GM23338 (cell line): Measurements from ENCODE around the gene MTA1. TPM values are rescaled to one million over a fixed set of nuclear protein-coding genes. Genes with fewer than 3 reads are reported as not detected.

Source experiments
- ATAC-seq: fragments of 200-7000 bp; cut with Tn5 transposase; 3 replicates; pipeline ENCODE4 v1.9.1; 2020
- DNase-seq: peaks from one replicate; pipeline ENCODE4 v3.0.0-alpha.2; 2015; ENCODE audit warnings: low spot score
- H2AFZ ChIP-seq: fragments of 200-600 bp; sonication (generic); 2 replicates; pipeline ENCODE4 v1.8.0; 2016; ENCODE audit warnings: antibody characterized with exemption, mild to moderate bottlenecking, moderate library complexity
- H3F3A ChIP-seq: fragments of 200-600 bp; sonication (generic); replicated peaks from 2 replicates; pipeline ENCODE4 v1.8.0; 2017; ENCODE audit warnings: antibody characterized with exemption, mixed run types, low read depth
- H3K27ac ChIP-seq: fragments of 200-600 bp; sonication (generic); 2 replicates; pipeline ENCODE4 v1.6.1; 2016; ENCODE audit warnings: low read depth
- H3K27me3 ChIP-seq: fragments of 200-600 bp; sonication (generic); 2 replicates; pipeline ENCODE4 v1.8.0; 2016; ENCODE audit warnings: mild to moderate bottlenecking, mixed run types, moderate library complexity; ENCODE audit not compliant: insufficient read depth
- H3K36me3 ChIP-seq: fragments of 200-600 bp; sonication (generic); 2 replicates; pipeline ENCODE4 v1.8.0; 2016; ENCODE audit warnings: mild to moderate bottlenecking; ENCODE audit not compliant: insufficient read depth
- H3K4me1 ChIP-seq: fragments of 200-600 bp; sonication (generic); 2 replicates; pipeline ENCODE4 v1.8.0; 2016; ENCODE audit warnings: mild to moderate bottlenecking, moderate library complexity; ENCODE audit not compliant: insufficient read depth
- H3K4me2 ChIP-seq: fragments of 200-600 bp; sonication (generic); 2 replicates; pipeline ENCODE4 v1.7.1; 2017; ENCODE audit warnings: mixed run types
- H3K4me3 ChIP-seq: fragments of 200-600 bp; sonication (generic); 2 replicates; pipeline ENCODE4 v1.6.1; 2016; ENCODE audit warnings: mixed run types
- H3K79me2 ChIP-seq: fragments of 200-600 bp; sonication (generic); replicated peaks from 2 replicates; pipeline ENCODE4 v1.8.0; 2017; ENCODE audit warnings: mild to moderate bottlenecking; ENCODE audit not compliant: insufficient read depth
- H3K9me2 ChIP-seq: fragments of 200-600 bp; sonication (generic); 2 replicates; pipeline ENCODE4 v1.8.0; 2017; ENCODE audit not compliant: insufficient read depth
- H4K20me1 ChIP-seq: fragments of 200-600 bp; sonication (generic); replicated peaks from 2 replicates; pipeline ENCODE4 v1.8.0; 2017; ENCODE audit warnings: mild to moderate bottlenecking; ENCODE audit not compliant: insufficient read depth
- H3K27ac Mint-ChIP-seq: 2 replicates; pipeline ENCODE4 v1.8.0; 2020; ENCODE audit warnings: inconsistent platforms, mild to moderate bottlenecking, moderate library complexity, mixed read lengths
- H3K27me3 Mint-ChIP-seq: 3 replicates; pipeline ENCODE4 v1.8.0; 2022; ENCODE audit warnings: low read depth, mild to moderate bottlenecking, moderate library complexity, mixed read lengths, inconsistent platforms; ENCODE audit not compliant: insufficient read depth, poor library complexity
- H3K36me3 Mint-ChIP-seq: 3 replicates; pipeline ENCODE4 v1.8.0; 2021; ENCODE audit warnings: low read depth, mild to moderate bottlenecking, inconsistent platforms, moderate library complexity, mixed read lengths
- H3K4me1 Mint-ChIP-seq: 3 replicates; pipeline ENCODE4 v1.8.0; 2020; ENCODE audit warnings: mild to moderate bottlenecking, inconsistent platforms, mixed read lengths
- H3K4me3 Mint-ChIP-seq: 3 replicates; pipeline ENCODE4 v1.8.0; 2021; ENCODE audit warnings: moderate library complexity, mild to moderate bottlenecking, inconsistent platforms, mixed read lengths
- H3K9me3 Mint-ChIP-seq: 3 replicates; pipeline ENCODE4 v1.8.0; 2020; ENCODE audit warnings: moderate library complexity, mild to moderate bottlenecking, inconsistent platforms, mixed read lengths
- CREB1 ChIP-seq: fragments of 250-450 bp; sonication (Bioruptor Pico); IDR thresholded peaks from 2 replicates; pipeline ENCODE4 v1.5.0; 2020; ENCODE audit warnings: low read depth, mild to moderate bottlenecking, moderate library complexity
- EZH2 ChIP-seq: fragments of 200-600 bp; sonication (generic); IDR thresholded peaks from one replicate; pipeline ENCODE4 v1.8.0; 2017; ENCODE audit warnings: antibody characterized with exemption, mild to moderate bottlenecking, low read depth; ENCODE audit not compliant: unreplicated experiment
- EZH2phosphoT487 ChIP-seq: fragments of 200-600 bp; sonication (generic); IDR thresholded peaks from one replicate; pipeline ENCODE4 v1.8.1; 2018; ENCODE audit warnings: antibody characterized with exemption; ENCODE audit not compliant: unreplicated experiment
- JUNB ChIP-seq: IDR thresholded peaks from one replicate; pipeline ENCODE4 v1.6.1; 2016; ENCODE audit warnings: antibody characterized with exemption; ENCODE audit not compliant: unreplicated experiment
- NANOG ChIP-seq: IDR thresholded peaks from 2 replicates; pipeline ENCODE4 v1.6.1; 2016; ENCODE audit warnings: antibody characterized with exemption, borderline replicate concordance
- POLR2AphosphoS5 ChIP-seq: IDR thresholded peaks from 2 replicates; pipeline ENCODE4 v1.6.1; 2016; ENCODE audit warnings: antibody characterized with exemption, low read depth
- STAT1 ChIP-seq: IDR thresholded peaks from one replicate; pipeline ENCODE4 v1.6.1; 2016; ENCODE audit warnings: antibody characterized with exemption; ENCODE audit not compliant: unreplicated experiment
- ZNF114 ChIP-seq: fragments of 250-450 bp; sonication (Bioruptor Pico); IDR thresholded peaks from 2 replicates; pipeline ENCODE4 v1.5.0; 2020; ENCODE audit warnings: mild to moderate bottlenecking, moderate library complexity
- ZNF331 ChIP-seq: fragments of 250-450 bp; sonication (Bioruptor Pico); IDR thresholded peaks from 2 replicates; pipeline ENCODE4 v1.5.0; 2020; ENCODE audit warnings: low read depth, mild to moderate bottlenecking, moderate library complexity
- polyA plus RNA-seq: library from polyadenylated mRNA; unstranded; fragments of >200 nt; fragmentation: Nextera tagmentation; extraction: Ambion mirVana; gene quantifications from 2 replicates; pipeline ENCODE4 v1.2.1, GENCODE V29; 2016
- total RNA-seq: library from RNA; depleted of rRNA; stranded (reverse); fragments of >200 nt; shearing (Covaris generic); gene quantifications from 2 replicates; pipeline ENCODE4 v1.2.3, GENCODE V29; 2014
- TF ChIP-seq, protein P1 (sequence below): IDR thresholded peaks from 2 replicates; pipeline ENCODE4 v1.6.1; 2016; ENCODE audit warnings: antibody characterized with exemption
- TF ChIP-seq, protein P2 (sequence below): fragments of 250-450 bp; sonication (Bioruptor Pico); IDR thresholded peaks from 2 replicates; pipeline ENCODE4 v1.5.0; 2020; ENCODE audit warnings: mild to moderate bottlenecking, moderate library complexity
- TF ChIP-seq, protein P3 (sequence below): IDR thresholded peaks from one replicate; pipeline ENCODE4 v1.6.1; 2018; ENCODE audit warnings: antibody characterized with exemption; ENCODE audit not compliant: unreplicated experiment
- TF ChIP-seq, protein P4 (sequence below), 2 experiments: fragments of 200-600 bp in 1 of 2; sonication (generic) in 1 of 2; conservative IDR thresholded peaks; 2 replicates each; pipeline versions ENCODE4 v1.5.1 to v1.6.1; 2016 to 2017; ENCODE audit warnings: antibody characterized with exemption in 2 of 2, low read depth in 2 of 2, mild to moderate bottlenecking in 2 of 2, moderate library complexity in 1 of 2

Gene MTA1
- total and polyA plus RNA-seq, 2 experiments from 2014 or later: 53.3 to 126 TPM

DNA sequence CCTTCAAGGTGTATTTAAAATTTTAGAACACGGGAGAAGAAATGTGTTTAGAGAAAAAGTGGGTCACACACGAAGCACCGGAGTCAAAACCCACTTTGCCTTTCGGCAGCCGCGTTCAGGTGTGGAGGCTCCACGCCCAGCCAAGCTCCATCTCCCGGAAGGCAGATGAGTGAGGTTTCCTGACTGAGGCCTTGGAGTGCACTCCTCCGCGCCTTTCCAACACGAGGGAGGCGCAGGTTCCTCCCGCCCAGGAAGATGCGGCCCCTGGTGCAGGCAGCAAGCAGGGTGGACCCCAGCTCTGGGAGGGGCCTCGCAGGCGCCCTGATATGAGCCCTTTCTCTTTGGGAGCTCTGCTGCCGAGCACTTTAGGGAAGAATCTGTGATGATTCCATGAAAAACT lies 22.5 kb downstream of the MTA1 start:
- no peaks in the 10 kb centered on the region for H3K4me1 ChIP-seq
- H3K36me3 ChIP-seq: no peaks in the 10 kb centered on the region
- no peaks in the 10 kb centered on the region for H3K9me3 Mint-ChIP-seq
- TF ChIP-seq, protein P1, sequence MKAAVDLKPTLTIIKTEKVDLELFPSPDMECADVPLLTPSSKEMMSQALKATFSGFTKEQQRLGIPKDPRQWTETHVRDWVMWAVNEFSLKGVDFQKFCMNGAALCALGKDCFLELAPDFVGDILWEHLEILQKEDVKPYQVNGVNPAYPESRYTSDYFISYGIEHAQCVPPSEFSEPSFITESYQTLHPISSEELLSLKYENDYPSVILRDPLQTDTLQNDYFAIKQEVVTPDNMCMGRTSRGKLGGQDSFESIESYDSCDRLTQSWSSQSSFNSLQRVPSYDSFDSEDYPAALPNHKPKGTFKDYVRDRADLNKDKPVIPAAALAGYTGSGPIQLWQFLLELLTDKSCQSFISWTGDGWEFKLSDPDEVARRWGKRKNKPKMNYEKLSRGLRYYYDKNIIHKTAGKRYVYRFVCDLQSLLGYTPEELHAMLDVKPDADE: no peak
- TF ChIP-seq ZNF114 (CRISPR knock-in tag) (no peak), ZNF331 (CRISPR knock-in tag) (no peak), CREB1 (CRISPR knock-in tag) (no peak), EZH2 (no peak), STAT1 (no peak), NANOG (no peak), POLR2AphosphoS5 (no peak), JUNB (no peak), EZH2phosphoT487 (no peak)
- TF ChIP-seq, protein P2, sequence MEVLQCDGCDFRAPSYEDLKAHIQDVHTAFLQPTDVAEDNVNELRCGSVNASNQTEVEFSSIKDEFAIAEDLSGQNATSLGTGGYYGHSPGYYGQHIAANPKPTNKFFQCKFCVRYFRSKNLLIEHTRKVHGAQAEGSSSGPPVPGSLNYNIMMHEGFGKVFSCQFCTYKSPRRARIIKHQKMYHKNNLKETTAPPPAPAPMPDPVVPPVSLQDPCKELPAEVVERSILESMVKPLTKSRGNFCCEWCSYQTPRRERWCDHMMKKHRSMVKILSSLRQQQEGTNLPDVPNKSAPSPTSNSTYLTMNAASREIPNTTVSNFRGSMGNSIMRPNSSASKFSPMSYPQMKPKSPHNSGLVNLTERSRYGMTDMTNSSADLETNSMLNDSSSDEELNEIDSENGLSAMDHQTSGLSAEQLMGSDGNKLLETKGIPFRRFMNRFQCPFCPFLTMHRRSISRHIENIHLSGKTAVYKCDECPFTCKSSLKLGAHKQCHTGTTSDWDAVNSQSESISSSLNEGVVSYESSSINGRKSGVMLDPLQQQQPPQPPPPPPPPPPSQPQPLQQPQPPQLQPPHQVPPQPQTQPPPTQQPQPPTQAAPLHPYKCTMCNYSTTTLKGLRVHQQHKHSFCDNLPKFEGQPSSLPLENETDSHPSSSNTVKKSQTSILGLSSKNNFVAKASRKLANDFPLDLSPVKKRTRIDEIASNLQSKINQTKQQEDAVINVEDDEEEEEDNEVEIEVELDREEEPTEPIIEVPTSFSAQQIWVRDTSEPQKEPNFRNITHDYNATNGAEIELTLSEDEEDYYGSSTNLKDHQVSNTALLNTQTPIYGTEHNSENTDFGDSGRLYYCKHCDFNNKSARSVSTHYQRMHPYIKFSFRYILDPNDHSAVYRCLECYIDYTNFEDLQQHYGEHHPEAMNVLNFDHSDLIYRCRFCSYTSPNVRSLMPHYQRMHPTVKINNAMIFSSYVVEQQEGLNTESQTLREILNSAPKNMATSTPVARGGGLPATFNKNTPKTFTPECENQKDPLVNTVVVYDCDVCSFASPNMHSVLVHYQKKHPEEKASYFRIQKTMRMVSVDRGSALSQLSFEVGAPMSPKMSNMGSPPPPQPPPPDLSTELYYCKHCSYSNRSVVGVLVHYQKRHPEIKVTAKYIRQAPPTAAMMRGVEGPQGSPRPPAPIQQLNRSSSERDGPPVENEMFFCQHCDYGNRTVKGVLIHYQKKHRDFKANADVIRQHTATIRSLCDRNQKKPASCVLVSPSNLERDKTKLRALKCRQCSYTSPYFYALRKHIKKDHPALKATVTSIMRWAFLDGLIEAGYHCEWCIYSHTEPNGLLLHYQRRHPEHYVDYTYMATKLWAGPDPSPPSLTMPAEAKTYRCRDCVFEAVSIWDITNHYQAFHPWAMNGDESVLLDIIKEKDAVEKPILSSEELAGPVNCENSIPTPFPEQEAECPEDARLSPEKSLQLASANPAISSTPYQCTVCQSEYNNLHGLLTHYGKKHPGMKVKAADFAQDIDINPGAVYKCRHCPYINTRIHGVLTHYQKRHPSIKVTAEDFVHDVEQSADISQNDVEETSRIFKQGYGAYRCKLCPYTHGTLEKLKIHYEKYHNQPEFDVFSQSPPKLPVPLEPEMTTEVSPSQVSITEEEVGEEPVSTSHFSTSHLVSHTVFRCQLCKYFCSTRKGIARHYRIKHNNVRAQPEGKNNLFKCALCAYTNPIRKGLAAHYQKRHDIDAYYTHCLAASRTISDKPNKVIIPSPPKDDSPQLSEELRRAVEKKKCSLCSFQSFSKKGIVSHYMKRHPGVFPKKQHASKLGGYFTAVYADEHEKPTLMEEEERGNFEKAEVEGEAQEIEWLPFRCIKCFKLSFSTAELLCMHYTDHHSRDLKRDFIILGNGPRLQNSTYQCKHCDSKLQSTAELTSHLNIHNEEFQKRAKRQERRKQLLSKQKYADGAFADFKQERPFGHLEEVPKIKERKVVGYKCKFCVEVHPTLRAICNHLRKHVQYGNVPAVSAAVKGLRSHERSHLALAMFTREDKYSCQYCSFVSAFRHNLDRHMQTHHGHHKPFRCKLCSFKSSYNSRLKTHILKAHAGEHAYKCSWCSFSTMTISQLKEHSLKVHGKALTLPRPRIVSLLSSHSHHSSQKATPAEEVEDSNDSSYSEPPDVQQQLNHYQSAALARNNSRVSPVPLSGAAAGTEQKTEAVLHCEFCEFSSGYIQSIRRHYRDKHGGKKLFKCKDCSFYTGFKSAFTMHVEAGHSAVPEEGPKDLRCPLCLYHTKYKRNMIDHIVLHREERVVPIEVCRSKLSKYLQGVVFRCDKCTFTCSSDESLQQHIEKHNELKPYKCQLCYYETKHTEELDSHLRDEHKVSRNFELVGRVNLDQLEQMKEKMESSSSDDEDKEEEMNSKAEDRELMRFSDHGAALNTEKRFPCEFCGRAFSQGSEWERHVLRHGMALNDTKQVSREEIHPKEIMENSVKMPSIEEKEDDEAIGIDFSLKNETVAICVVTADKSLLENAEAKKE (CRISPR knock-in tag): no peak
- TF ChIP-seq, protein P3, sequence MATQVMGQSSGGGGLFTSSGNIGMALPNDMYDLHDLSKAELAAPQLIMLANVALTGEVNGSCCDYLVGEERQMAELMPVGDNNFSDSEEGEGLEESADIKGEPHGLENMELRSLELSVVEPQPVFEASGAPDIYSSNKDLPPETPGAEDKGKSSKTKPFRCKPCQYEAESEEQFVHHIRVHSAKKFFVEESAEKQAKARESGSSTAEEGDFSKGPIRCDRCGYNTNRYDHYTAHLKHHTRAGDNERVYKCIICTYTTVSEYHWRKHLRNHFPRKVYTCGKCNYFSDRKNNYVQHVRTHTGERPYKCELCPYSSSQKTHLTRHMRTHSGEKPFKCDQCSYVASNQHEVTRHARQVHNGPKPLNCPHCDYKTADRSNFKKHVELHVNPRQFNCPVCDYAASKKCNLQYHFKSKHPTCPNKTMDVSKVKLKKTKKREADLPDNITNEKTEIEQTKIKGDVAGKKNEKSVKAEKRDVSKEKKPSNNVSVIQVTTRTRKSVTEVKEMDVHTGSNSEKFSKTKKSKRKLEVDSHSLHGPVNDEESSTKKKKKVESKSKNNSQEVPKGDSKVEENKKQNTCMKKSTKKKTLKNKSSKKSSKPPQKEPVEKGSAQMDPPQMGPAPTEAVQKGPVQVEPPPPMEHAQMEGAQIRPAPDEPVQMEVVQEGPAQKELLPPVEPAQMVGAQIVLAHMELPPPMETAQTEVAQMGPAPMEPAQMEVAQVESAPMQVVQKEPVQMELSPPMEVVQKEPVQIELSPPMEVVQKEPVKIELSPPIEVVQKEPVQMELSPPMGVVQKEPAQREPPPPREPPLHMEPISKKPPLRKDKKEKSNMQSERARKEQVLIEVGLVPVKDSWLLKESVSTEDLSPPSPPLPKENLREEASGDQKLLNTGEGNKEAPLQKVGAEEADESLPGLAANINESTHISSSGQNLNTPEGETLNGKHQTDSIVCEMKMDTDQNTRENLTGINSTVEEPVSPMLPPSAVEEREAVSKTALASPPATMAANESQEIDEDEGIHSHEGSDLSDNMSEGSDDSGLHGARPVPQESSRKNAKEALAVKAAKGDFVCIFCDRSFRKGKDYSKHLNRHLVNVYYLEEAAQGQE: no peak
- TF ChIP-seq, protein P4, sequence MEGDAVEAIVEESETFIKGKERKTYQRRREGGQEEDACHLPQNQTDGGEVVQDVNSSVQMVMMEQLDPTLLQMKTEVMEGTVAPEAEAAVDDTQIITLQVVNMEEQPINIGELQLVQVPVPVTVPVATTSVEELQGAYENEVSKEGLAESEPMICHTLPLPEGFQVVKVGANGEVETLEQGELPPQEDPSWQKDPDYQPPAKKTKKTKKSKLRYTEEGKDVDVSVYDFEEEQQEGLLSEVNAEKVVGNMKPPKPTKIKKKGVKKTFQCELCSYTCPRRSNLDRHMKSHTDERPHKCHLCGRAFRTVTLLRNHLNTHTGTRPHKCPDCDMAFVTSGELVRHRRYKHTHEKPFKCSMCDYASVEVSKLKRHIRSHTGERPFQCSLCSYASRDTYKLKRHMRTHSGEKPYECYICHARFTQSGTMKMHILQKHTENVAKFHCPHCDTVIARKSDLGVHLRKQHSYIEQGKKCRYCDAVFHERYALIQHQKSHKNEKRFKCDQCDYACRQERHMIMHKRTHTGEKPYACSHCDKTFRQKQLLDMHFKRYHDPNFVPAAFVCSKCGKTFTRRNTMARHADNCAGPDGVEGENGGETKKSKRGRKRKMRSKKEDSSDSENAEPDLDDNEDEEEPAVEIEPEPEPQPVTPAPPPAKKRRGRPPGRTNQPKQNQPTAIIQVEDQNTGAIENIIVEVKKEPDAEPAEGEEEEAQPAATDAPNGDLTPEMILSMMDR (conservative IDR thresholded peaks at IDR 0.05; ENCODE audit: low read depth in 2 of 2): no peak
- no peak overlapping the region for H2AFZ ChIP-seq
- no peaks in the 10 kb centered on the region for H3K9me2 ChIP-seq
- H3K27me3 ChIP-seq: no peaks in the 10 kb centered on the region
- ATAC-seq (no peak), DNase-seq (no peak)
- no peak overlapping the region for H3K27ac ChIP-seq
- peaks cover 7% of the 10 kb centered on the region for H3K27me3 Mint-ChIP-seq
- H4K20me1 ChIP-seq: peaks cover 13% of the 10 kb centered on the region
- H3K36me3 Mint-ChIP-seq: peaks cover 17% of the 10 kb centered on the region
- H3K4me2 ChIP-seq: no peak overlapping the region
- H3K27ac Mint-ChIP-seq: no peak overlapping the region
- no peak overlapping the region for H3K4me3 Mint-ChIP-seq
- no peaks in the 10 kb centered on the region for H3F3A ChIP-seq
- H3K4me3 ChIP-seq: no peak overlapping the region
- peaks cover 3% of the 10 kb centered on the region; the same call in 1 of the 3 replicates for H3K4me1 Mint-ChIP-seq
- H3K79me2 ChIP-seq: peaks cover 22% of the 10 kb centered on the region
